IMR-90 (cell line): ENCODE data around the gene OGFOD2. TPM values are rescaled to one million over a fixed set of nuclear protein-coding genes. Genes with fewer than 3 reads are reported as not detected.
A peak's percentile ranks its signal among the peaks of the same experiment; 100 is the strongest.

Experiments used
- ATAC-seq: fragments of 200-7000 bp; cut with Tn5 transposase; 2 replicates; pipeline ENCODE4 v1.9.1; 2020; ENCODE audit warnings: low read depth, mild to moderate bottlenecking, moderate library complexity
- BruUV-seq: library from RNA; stranded (reverse); fragments of 400-500 nt; replicated peaks from 2 replicates; lab custom pipeline; 2021; lab: Mats Ljungman, UMichigan
- CTCF ChIA-PET: fragments of 300-600 bp; formaldehyde crosslinking; extraction: SDS; loops from one replicate; lab custom pipeline; 2021; ENCODE audit warnings: antibody characterized with exemption; lab: Yijun Ruan, JAX
- POLR2A ChIA-PET: fragments of 300-600 bp; sonication (Branson Sonifier 250); formaldehyde crosslinking; loops from one replicate; lab custom pipeline; 2022; ENCODE audit warnings: antibody characterized with exemption; ENCODE audit not compliant: unreplicated experiment; lab: Charles Lee
- DNase-seq: peaks from one replicate; pipeline ENCODE4 v3.0.0; 2013
- H2AFZ ChIP-seq: replicated peaks from 2 replicates; pipeline ENCODE3; 2013; ENCODE audit warnings: low read length, mild to moderate bottlenecking; ENCODE audit not compliant: poor library complexity
- H2AK5ac ChIP-seq: 2 replicates; pipeline ENCODE4 v1.6.1; 2013; ENCODE audit warnings: low read depth, low read length, inconsistent platforms
- H2AK9ac ChIP-seq: replicated peaks from 2 replicates; pipeline ENCODE3; 2013; ENCODE audit warnings: mild to moderate bottlenecking, low read depth, low read length, moderate library complexity; ENCODE audit not compliant: poor library complexity
- H2BK120ac ChIP-seq: 2 replicates; pipeline ENCODE4 v1.6.1; 2013; ENCODE audit warnings: low read depth, low read length, inconsistent platforms
- H2BK15ac ChIP-seq: 3 replicates; pipeline ENCODE4 v1.6.1; 2013; ENCODE audit warnings: low read depth, low read length, inconsistent platforms
- H2BK20ac ChIP-seq: 2 replicates; pipeline ENCODE4 v1.6.1; 2013; ENCODE audit warnings: low read depth, mild to moderate bottlenecking, inconsistent platforms, low read length, moderate library complexity
- H2BK5ac ChIP-seq: 2 replicates; pipeline ENCODE4 v1.6.1; 2013; ENCODE audit warnings: mild to moderate bottlenecking, low read depth, low read length, inconsistent platforms; ENCODE audit not compliant: poor library complexity, severe bottlenecking
- H3K14ac ChIP-seq: replicated peaks from 2 replicates; pipeline ENCODE4 v1.6.1; 2013; ENCODE audit warnings: low read depth, low read length, inconsistent platforms
- H3K18ac ChIP-seq: 2 replicates; pipeline ENCODE4 v1.6.1; 2013; ENCODE audit warnings: low read depth, low read length, control low read depth
- H3K23ac ChIP-seq: 2 replicates; pipeline ENCODE4 v1.6.1; 2013; ENCODE audit warnings: low read depth, low read length, inconsistent platforms
- H3K27ac ChIP-seq: 2 replicates; pipeline ENCODE4 v1.5.1; 2013; ENCODE audit warnings: mild to moderate bottlenecking, control low read depth, low read length; ENCODE audit not compliant: insufficient read depth
- H3K27me3 ChIP-seq: 2 replicates; pipeline ENCODE4 v1.6.1; 2013; ENCODE audit warnings: low read length; ENCODE audit not compliant: control insufficient read depth, insufficient read depth
- H3K36me3 ChIP-seq: 2 replicates; pipeline ENCODE4 v1.6.1; 2013; ENCODE audit warnings: low read length, mixed read lengths; ENCODE audit not compliant: control insufficient read depth, insufficient read depth
- H3K4ac ChIP-seq: 2 replicates; pipeline ENCODE4 v1.6.1; 2013; ENCODE audit warnings: low read depth, low read length, inconsistent platforms
- H3K4me1 ChIP-seq: 2 replicates; pipeline ENCODE4 v1.6.1; 2013; ENCODE audit warnings: low read length, mixed read lengths; ENCODE audit not compliant: control insufficient read depth, insufficient read depth
- H3K4me2 ChIP-seq: 2 replicates; pipeline ENCODE4 v1.6.1; 2013; ENCODE audit warnings: low read depth, mild to moderate bottlenecking, control low read depth, low read length, moderate library complexity
- H3K4me3 ChIP-seq: 2 replicates; pipeline ENCODE4 v1.5.1; 2013; ENCODE audit warnings: low read depth, mild to moderate bottlenecking, control low read depth, low read length, moderate library complexity; ENCODE audit not compliant: insufficient read depth
- H3K56ac ChIP-seq: 2 replicates; pipeline ENCODE4 v1.6.1; 2013; ENCODE audit warnings: low read length, inconsistent platforms; ENCODE audit not compliant: insufficient read depth; ENCODE audit errors: extremely low read depth
- H3K79me1 ChIP-seq, 2 experiments: 2 replicates each; pipeline ENCODE4 v1.6.1; 2013; ENCODE audit warnings: low read length in 2 of 2, inconsistent platforms in 1 of 2, low read depth in 1 of 2
- H3K9ac ChIP-seq: 2 replicates; pipeline ENCODE4 v1.6.1; 2013; ENCODE audit warnings: low read depth, low read length, control low read depth
- H3K9me1 ChIP-seq: 2 replicates; pipeline ENCODE4 v1.6.1; 2013; ENCODE audit warnings: low read length, inconsistent platforms; ENCODE audit not compliant: insufficient read depth
- H3K9me3 ChIP-seq: 2 replicates; pipeline ENCODE4 v1.6.1; 2013; ENCODE audit warnings: low read length; ENCODE audit not compliant: control insufficient read depth, insufficient read depth
- H4K20me1 ChIP-seq: 2 replicates; pipeline ENCODE4 v1.6.1; 2013; ENCODE audit warnings: low read length, inconsistent platforms; ENCODE audit not compliant: insufficient read depth
- H4K5ac ChIP-seq: 2 replicates; pipeline ENCODE4 v1.6.1; 2013; ENCODE audit warnings: mild to moderate bottlenecking, low read depth, low read length, control low read depth
- H4K8ac ChIP-seq, 2 experiments: 2 replicates each; pipeline ENCODE4 v1.6.1; 2013; ENCODE audit warnings: low read depth in 2 of 2, low read length in 2 of 2, control low read depth in 1 of 2, inconsistent platforms in 1 of 2
- H4K91ac ChIP-seq: 2 replicates; pipeline ENCODE4 v1.6.1; 2013; ENCODE audit warnings: low read depth, low read length, inconsistent platforms; ENCODE audit not compliant: insufficient read depth
- CEBPB ChIP-seq: IDR thresholded peaks from 2 replicates; pipeline ENCODE4 v1.6.1; 2012; ENCODE audit warnings: low read depth, low read length, improper control_type of control experiment
- NFE2L2 ChIP-seq: fragments of 150-350 bp; IDR thresholded peaks from 2 replicates; pipeline ENCODE4 v1.6.1; 2016; ENCODE audit warnings: low read depth, mild to moderate bottlenecking, low read length
- WGBS, 2 experiments: methylation state at CpG; one replicate each; pipeline versions ENCODE4 v1.1.5 to v1.1.7; 2013; ENCODE audit warnings: missing lambda C conversion rate in 2 of 2; ENCODE audit not compliant: insufficient read length in 1 of 2; ENCODE audit errors: extremely low coverage in 2 of 2; 5-methylcytosine and 5-hydroxymethylcytosine counted together
- dilution Hi-C: fragments of 300-500 bp; cut with HindIII; formaldehyde crosslinking; loops from one replicate; pipeline ENCODE4 v1.14.3; 2018; ENCODE audit warnings: low sequenced_read_pairs; ENCODE audit not compliant: unreplicated experiment
- in situ Hi-C: fragments of 300-500 bp; cut with MboI; formaldehyde crosslinking; loops from 3 replicates; pipeline ENCODE4 v1.14.3; 2019; ENCODE audit warnings: low sequenced_read_pairs, inconsistent platforms, mixed read lengths
- intact Hi-C: fragments of 100-400 bp; cut with micrococcal nuclease; formaldehyde crosslinking; loops from 2 replicates; pipeline ENCODE4 v1.10.0; 2022
- polyA plus RNA-seq, 3 experiments: library from polyadenylated mRNA; depleted of rRNA; stranded (reverse); fragments of >200 nt; gene quantifications; 2 replicates each; pipeline ENCODE4 v1.2.3, GENCODE V29; 2012; ENCODE audit warnings: low replicate concordance in 1 of 3
- total RNA-seq: library from RNA; depleted of rRNA; stranded (reverse); fragments of >200 nt; gene quantifications from 2 replicates; pipeline ENCODE4 v1.2.3, GENCODE V29; 2012

The OGFOD2 gene
- total and polyA plus RNA-seq, 2 of the 4 experiments (the other 2 are of a cell fraction), result 4.3 to 18.2 TPM

DNA sequence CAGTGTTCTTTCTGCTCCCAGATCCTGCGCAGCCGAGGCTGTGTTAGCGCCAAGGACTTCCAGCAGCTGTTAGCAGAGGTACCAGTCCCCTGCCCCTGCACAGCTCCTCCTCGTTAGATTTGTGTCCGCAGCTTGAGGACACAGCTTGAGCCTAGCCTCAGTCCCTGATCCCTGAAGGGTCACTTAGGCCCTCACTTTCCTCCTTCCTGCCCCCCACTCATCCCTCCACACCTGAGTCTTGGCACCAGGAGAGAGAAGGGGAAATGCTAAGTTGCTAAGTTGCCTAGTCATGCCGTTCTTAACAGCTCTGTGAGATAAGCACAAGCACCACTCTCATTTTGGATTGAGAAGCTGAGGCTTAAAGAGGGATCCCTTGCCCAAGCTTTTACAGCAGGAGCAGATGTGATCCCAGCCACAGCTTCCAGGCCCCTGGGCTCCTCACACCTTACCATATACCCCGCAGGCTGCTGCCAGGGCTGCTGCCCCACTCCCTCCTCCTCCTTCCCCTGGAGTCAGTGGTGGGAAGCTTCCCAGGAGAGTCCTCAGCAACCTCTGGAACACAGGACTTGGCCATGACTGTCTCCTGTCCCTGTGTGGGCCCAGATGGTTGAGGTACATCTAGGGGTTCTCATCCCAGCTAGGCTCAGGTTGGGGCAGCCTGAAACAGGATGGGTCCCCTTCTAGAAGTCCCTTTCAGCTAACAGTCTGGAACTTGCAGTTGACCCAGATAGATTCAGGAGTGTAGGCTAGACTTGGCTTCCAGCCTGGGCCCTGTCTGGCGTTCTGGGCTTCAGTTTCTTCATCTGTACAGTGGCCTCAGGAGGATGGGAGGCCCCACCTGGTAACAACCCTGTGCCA is 975 bp downstream of the OGFOD2 start:
- peak overlapping the region; percentile 86 for H2AK5ac ChIP-seq
- in situ Hi-C loops, result no loop called here
- ATAC-seq (no peak), DNase-seq (no peak)
- peak overlapping the region; percentile 92 for H2AK9ac ChIP-seq
- peaks cover 4% of the 10 kb centered on the region; the same call in 1 of the 2 replicates for H3K36me3 ChIP-seq
- no peaks in the 10 kb centered on the region for H3K9me3 ChIP-seq
- BruUV-seq, result no TSS peak
- peak overlapping the region; percentile 31; the same call in 1 of the 2 replicates for H4K91ac ChIP-seq
- H3K9me1 ChIP-seq, result peaks cover 9% of the 10 kb centered on the region; the same call in 1 of the 2 replicates
- no peak overlapping the region for H2BK120ac ChIP-seq
- H3K4me2 ChIP-seq, result peak overlapping the region; percentile 93
- H2BK20ac ChIP-seq, result no peak overlapping the region
- no peaks in the 10 kb centered on the region for H4K20me1 ChIP-seq
- dilution Hi-C loops, result loop anchor here (25.0 kb wide), 1 partner anchor 261 kb away; the partner anchor contains the start of genes MPHOSPH9 and MTRFR
- H3K79me1 ChIP-seq, result peaks cover 20 to 56% of the 10 kb centered on the region in 2 experiments
- peak overlapping the region; percentile 95 for H3K9ac ChIP-seq
- 4% methylated on average over 4 of the region's 8 CpGs; no CpG with 5 or more reads in 1 of the 2 experiments for WGBS, 2 experiments
- H4K5ac ChIP-seq, result peak overlapping the region; percentile 79; the same call in 1 of the 2 replicates
- H2BK15ac ChIP-seq, result 0 out of 3 replicates have a peak overlapping the region, but pooled peaks have one; percentile 3
- peak overlapping the region; percentile 75 to 77; a peak in 3 of 4 replicates for H4K8ac ChIP-seq
- peaks cover 12% of the 10 kb centered on the region; the same call in 1 of the 2 replicates for H3K4me1 ChIP-seq
- peak overlapping the region; percentile 90; the same call in 1 of the 2 replicates for H3K14ac ChIP-seq
- no peak overlapping the region for H3K18ac ChIP-seq
- H3K56ac ChIP-seq, result peak overlapping the region; percentile 68
- H3K23ac ChIP-seq, result peak overlapping the region; percentile 96
- H3K27ac ChIP-seq, result peak overlapping the region; percentile 95
- H3K4ac ChIP-seq, result peak overlapping the region; percentile 76
- peak overlapping the region; percentile 92 for H3K4me3 ChIP-seq
- TF ChIP-seq NFE2L2, result peak; percentile 65
- TF ChIP-seq CEBPB, result no peak
- H2AFZ ChIP-seq, result peak overlapping the region; percentile 96
- no peaks in the 10 kb centered on the region for H3K27me3 ChIP-seq
- CTCF ChIA-PET, result interaction anchor here (1.3 kb wide), 1 partner anchor 262 kb away, joined by 3 read pairs; no protein-coding TSS in a partner anchor
- intact Hi-C loops, result loop anchor here (2.0 to 10.0 kb wide), 2 partner anchors 175 to 409 kb away; partner anchors contain the start of genes KMT5A and PITPNM2
- POLR2A ChIA-PET, result interaction anchor here (0.6 to 1.5 kb wide), 2 partner anchors 10 to 256 kb away, joined by 6 to 20 read pairs; partner anchors contain the start of gene ABCB9
- peak overlapping the region; percentile 84 for H2BK5ac ChIP-seq
